Keratinocyte (primary cell): ENCODE results near the gene RFX3. TPM values are rescaled to one million over a fixed set of nuclear protein-coding genes. Genes with fewer than 3 reads are reported as not detected.

Source experiments
- DNase-seq: peaks from one replicate; pipeline ENCODE4 v3.0.0-alpha.2; 2011; ENCODE audit warnings: low read depth, missing footprints, low spot score
- FAIRE-seq: peaks from 2 replicates; lab custom pipeline; 2011; peaks lifted over from hg19 to GRCh38; lab: Jason Lieb, UNC
- H2AFZ ChIP-seq: 2 replicates; pipeline ENCODE4 v1.6.0; 2012; ENCODE audit warnings: low read length, control low read depth, inconsistent platforms; ENCODE audit not compliant: control insufficient read depth
- H3K27ac ChIP-seq: 2 replicates; pipeline ENCODE4 v1.5.1; 2011; ENCODE audit warnings: low read length; ENCODE audit not compliant: control insufficient read depth, insufficient read depth
- H3K27me3 ChIP-seq: 3 replicates; pipeline ENCODE4 v1.6.0; 2011; ENCODE audit warnings: low read length; ENCODE audit not compliant: control insufficient read depth, insufficient read depth; ENCODE audit errors: extremely low read depth
- H3K36me3 ChIP-seq, 2 experiments: 2 replicates in 1 of 2; 3 replicates in 1 of 2; pipeline ENCODE4 v1.5.1; 2011; ENCODE audit warnings: low read length in 2 of 2, mild to moderate bottlenecking in 1 of 2; ENCODE audit not compliant: control insufficient read depth in 2 of 2, insufficient read depth in 2 of 2; ENCODE audit errors: extremely low read depth in 1 of 2
- H3K4me1 ChIP-seq: 3 replicates; pipeline ENCODE4 v1.5.1; 2011; ENCODE audit warnings: low read length; ENCODE audit not compliant: control insufficient read depth, insufficient read depth; ENCODE audit errors: extremely low read depth
- H3K4me2 ChIP-seq: 3 replicates; pipeline ENCODE4 v1.6.0; 2011; ENCODE audit warnings: low read depth, low read length; ENCODE audit not compliant: control insufficient read depth, insufficient read depth; ENCODE audit errors: extremely low read depth
- H3K4me3 ChIP-seq, 3 experiments: fragments of 200-600 bp in 1 of 3; sonication (generic) in 1 of 3; 2 replicates in 2 of 3; 3 replicates in 1 of 3; pipeline ENCODE4 v1.5.1; 2011 to 2016; ENCODE audit warnings: low read length in 3 of 3, mild to moderate bottlenecking in 3 of 3, control low read depth in 2 of 3, inconsistent platforms in 1 of 3, low read depth in 1 of 3, mixed read lengths in 1 of 3, mixed run types in 1 of 3, moderate library complexity in 1 of 3; ENCODE audit not compliant: control insufficient read depth in 2 of 3, insufficient read depth in 2 of 3; ENCODE audit errors: extremely low read depth in 1 of 3
- H3K79me2 ChIP-seq: 2 replicates; pipeline ENCODE4 v1.6.0; 2012; ENCODE audit warnings: low read length; ENCODE audit not compliant: control insufficient read depth, insufficient read depth
- H3K9ac ChIP-seq: 3 replicates; pipeline ENCODE4 v1.6.0; 2011; ENCODE audit warnings: low read length; ENCODE audit not compliant: control insufficient read depth, insufficient read depth; ENCODE audit errors: extremely low read depth
- H3K9me1 ChIP-seq: 3 replicates; pipeline ENCODE4 v1.6.0; 2011; ENCODE audit warnings: low read length; ENCODE audit not compliant: control insufficient read depth, insufficient read depth; ENCODE audit errors: extremely low read depth
- H3K9me3 ChIP-seq: 2 replicates; pipeline ENCODE4 v1.5.1; 2012; ENCODE audit warnings: low read depth, low read length; ENCODE audit not compliant: control insufficient read depth
- H4K20me1 ChIP-seq: 3 replicates; pipeline ENCODE4 v1.6.0; 2011; ENCODE audit warnings: low read length; ENCODE audit not compliant: control insufficient read depth, insufficient read depth; ENCODE audit errors: extremely low read depth
- EZH2 ChIP-seq: IDR thresholded peaks from one replicate; pipeline ENCODE4 v1.6.1; 2012; ENCODE audit warnings: inconsistent platforms, mild to moderate bottlenecking, low read length, moderate library complexity
- dilution Hi-C: fragments of 300-500 bp; cut with MboI; formaldehyde crosslinking; loops from one replicate; pipeline ENCODE4 v1.7.0; 2020; ENCODE audit warnings: low sequenced_read_pairs; ENCODE audit not compliant: extremely low pct_ligation_motif_present
- polyA plus RNA-seq, 5 experiments: library from polyadenylated mRNA; depleted of rRNA in 3 of 5; stranded (reverse) in 3 of 5; stranded (forward) in 1 of 5; unstranded in 1 of 5; fragments of >200 nt; gene quantifications; 1 replicate in 1 of 5; 2 replicates in 3 of 5; 3 replicates in 1 of 5; pipeline versions ENCODE4 v1.2.1 to v1.2.3, GENCODE V29; 2011 to 2012; ENCODE audit warnings: missing spikeins in 2 of 5, low read depth in 1 of 5, low replicate concordance in 1 of 5
- TF ChIP-seq, protein P1 (sequence below), 3 experiments: IDR thresholded peaks in 1 of 3; conservative IDR thresholded peaks in 1 of 3; optimal IDR thresholded peaks in 1 of 3; 2 replicates in 2 of 3; 3 replicates in 1 of 3; pipeline versions ENCODE3 to v1.5.1; 2011; ENCODE audit warnings: low read length in 3 of 3, mild to moderate bottlenecking in 3 of 3, moderate library complexity in 2 of 3, control low read depth in 1 of 3, inconsistent platforms in 1 of 3; ENCODE audit not compliant: insufficient read depth in 2 of 3; ENCODE audit errors: extremely low read depth in 1 of 3

The RFX3 gene
- polyA plus RNA-seq, 1 donor (not counting 4 experiments of a cell fraction or from before 2014, with no cell fraction given) = 1.8 TPM

DNA sequence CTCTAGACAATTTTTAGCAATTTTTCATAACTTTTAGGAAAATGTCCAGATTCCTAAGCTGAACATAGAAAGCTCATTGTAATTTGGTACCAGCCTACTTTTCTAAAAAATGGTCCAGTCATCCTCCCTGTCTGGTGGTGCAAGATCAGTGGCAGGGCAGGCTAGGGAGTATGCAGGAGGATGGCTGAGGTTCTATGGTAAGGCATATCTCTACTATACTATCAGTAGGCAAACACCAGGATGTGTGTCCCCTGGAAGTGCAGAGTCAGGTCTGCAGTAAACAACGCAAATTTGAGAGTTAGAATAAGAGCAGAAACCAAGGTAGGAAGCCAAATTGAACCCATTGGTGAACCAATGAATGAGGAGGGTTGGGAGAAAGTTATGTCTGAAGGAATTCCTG is 22.8 kb upstream of the RFX3 start:
- no peaks in the 10 kb centered on the region for H3K36me3 ChIP-seq
- no peak overlapping the region for H3K4me3 ChIP-seq
- no peak overlapping the region for H3K27ac ChIP-seq
- no peak overlapping the region for H3K9ac ChIP-seq
- H3K9me1 ChIP-seq = no peaks in the 10 kb centered on the region
- TF ChIP-seq, protein P1, sequence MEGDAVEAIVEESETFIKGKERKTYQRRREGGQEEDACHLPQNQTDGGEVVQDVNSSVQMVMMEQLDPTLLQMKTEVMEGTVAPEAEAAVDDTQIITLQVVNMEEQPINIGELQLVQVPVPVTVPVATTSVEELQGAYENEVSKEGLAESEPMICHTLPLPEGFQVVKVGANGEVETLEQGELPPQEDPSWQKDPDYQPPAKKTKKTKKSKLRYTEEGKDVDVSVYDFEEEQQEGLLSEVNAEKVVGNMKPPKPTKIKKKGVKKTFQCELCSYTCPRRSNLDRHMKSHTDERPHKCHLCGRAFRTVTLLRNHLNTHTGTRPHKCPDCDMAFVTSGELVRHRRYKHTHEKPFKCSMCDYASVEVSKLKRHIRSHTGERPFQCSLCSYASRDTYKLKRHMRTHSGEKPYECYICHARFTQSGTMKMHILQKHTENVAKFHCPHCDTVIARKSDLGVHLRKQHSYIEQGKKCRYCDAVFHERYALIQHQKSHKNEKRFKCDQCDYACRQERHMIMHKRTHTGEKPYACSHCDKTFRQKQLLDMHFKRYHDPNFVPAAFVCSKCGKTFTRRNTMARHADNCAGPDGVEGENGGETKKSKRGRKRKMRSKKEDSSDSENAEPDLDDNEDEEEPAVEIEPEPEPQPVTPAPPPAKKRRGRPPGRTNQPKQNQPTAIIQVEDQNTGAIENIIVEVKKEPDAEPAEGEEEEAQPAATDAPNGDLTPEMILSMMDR (optimal IDR thresholded peaks at IDR 0.05 in 1 of 3, IDR thresholded peaks at IDR 0.05 in 1 of 3, conservative IDR thresholded peaks at IDR 0.05 in 1 of 3; ENCODE audit: extremely low read depth in 1 of 3, insufficient read depth in 2 of 3, low read length in 3 of 3) = no peak
- no peak for TF ChIP-seq EZH2
- H3K79me2 ChIP-seq = no peaks in the 10 kb centered on the region
- no peaks in the 10 kb centered on the region for H3K4me1 ChIP-seq
- DNase-seq (no peak), FAIRE-seq (no peak)
- H4K20me1 ChIP-seq = no peaks in the 10 kb centered on the region
- no peaks in the 10 kb centered on the region for H3K27me3 ChIP-seq
- H3K4me2 ChIP-seq = no peak overlapping the region
- H2AFZ ChIP-seq = no peak overlapping the region
- no peaks in the 10 kb centered on the region for H3K9me3 ChIP-seq
- dilution Hi-C loops = no loop called here

DNA sequence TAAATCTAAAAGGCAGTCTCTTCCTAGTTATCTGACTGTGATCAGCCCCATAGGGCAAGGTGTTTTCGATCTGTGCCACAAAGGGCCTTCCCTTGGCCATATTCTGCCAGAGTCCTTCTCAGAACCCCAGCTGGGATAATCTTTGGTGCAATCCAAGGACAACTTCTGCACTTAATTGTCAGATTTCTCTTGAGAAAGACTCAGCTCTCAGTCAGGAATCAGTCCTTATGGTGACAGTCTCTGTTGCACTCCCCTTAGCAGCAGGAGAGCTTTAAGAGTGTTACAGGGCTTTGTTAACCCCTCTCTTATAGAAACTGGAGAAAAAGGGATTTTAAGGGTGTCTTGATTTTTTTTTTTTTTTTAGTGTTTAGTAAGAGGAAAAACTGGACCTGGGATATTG is 15.4 kb upstream of the RFX3 start:
- Histone ChIP-seq H3K9ac (no peak overlapping the region), H3K4me3 (no peak overlapping the region), H3K27ac (no peak overlapping the region), H3K9me1 (no peaks in the 10 kb centered on the region), H3K36me3 (no peaks in the 10 kb centered on the region), H3K4me2 (no peak overlapping the region), H3K4me1 (no peaks in the 10 kb centered on the region), H3K9me3 (no peaks in the 10 kb centered on the region), H3K79me2 (no peaks in the 10 kb centered on the region), H4K20me1 (no peaks in the 10 kb centered on the region), H3K27me3 (no peaks in the 10 kb centered on the region), H2AFZ (no peak overlapping the region)
- dilution Hi-C loops = no loop called here
- no peak for FAIRE-seq
- no peak for DNase-seq
- TF ChIP-seq, protein P1 (optimal IDR thresholded peaks at IDR 0.05 in 1 of 3, IDR thresholded peaks at IDR 0.05 in 1 of 3, conservative IDR thresholded peaks at IDR 0.05 in 1 of 3; ENCODE audit: extremely low read depth in 1 of 3, insufficient read depth in 2 of 3, low read length in 3 of 3) = no peak
- TF ChIP-seq EZH2 = no peak
